ENCODE measurements around the gene DNAAF2. TPM values are rescaled to one million over a fixed set of nuclear protein-coding genes. Genes with fewer than 3 reads are reported as not detected.

DNAAF2 gene
- total RNA-seq, 1 experiment from 2014 or later = 11.5 TPM

GRCh38 chr14:49593016-49593415 lies 42.0 kb downstream of the DNAAF2 start:
- BruUV-seq (replicated peaks) = no TSS peak

DNA sequence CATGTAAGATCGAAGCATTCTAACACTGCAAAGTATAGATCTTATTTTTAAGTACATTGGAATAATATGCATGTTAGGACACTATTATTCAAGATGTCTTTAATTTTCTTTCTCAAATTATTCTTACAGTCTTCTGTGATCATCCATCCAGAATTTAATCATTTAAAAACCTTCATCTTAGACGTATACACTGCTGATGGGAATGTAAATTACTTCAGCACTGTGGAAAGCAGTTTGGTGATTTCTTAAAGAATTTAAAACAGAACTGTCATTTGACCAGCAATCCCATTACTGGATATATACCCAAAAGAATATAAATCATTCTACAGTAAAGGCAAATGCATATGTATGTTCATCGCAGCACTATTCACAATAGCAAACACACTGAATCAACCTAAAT lies 45.7 kb downstream of the DNAAF2 start:
- no peak for TF ChIP-seq CTCF (IDR thresholded peaks at IDR 0.05; ENCODE audit: insufficient read depth in 1 of 2, low read depth in 1 of 2, low read length in 1 of 2, severe bottlenecking in 1 of 2, unreplicated experiment in 1 of 2)
- intact Hi-C loops (cut with micrococcal nuclease; ENCODE audit: unreplicated experiment) = no loop called here
- CTCF ChIA-PET = no interaction called here

More at GRCh38 chr14:49593016-49593415, 42.0 kb downstream of the DNAAF2 start:
- no peaks in the 10 kb centered on the region for H3K36me3 ChIP-seq (ENCODE audit: control insufficient read depth, insufficient read depth, low read length)
- DNase-seq = no peak
- H3K4me1 ChIP-seq = peaks cover 24% of the 10 kb centered on the region
- Mint-ChIP-seq H3K9me3 (ENCODE audit: unreplicated experiment) (no peaks in the 10 kb centered on the region), H3K4me1 (ENCODE audit: low read depth, unreplicated experiment) (peaks cover 14% of the 10 kb centered on the region), H3K27ac (ENCODE audit: unreplicated experiment) (no peak overlapping the region), H3K27me3 (ENCODE audit: insufficient read depth, unreplicated experiment) (no peaks in the 10 kb centered on the region), H3K4me3 (ENCODE audit: unreplicated experiment) (no peak overlapping the region), H3K36me3 (ENCODE audit: insufficient read depth, unreplicated experiment) (peaks cover 6% of the 10 kb centered on the region)
- H3K4me3 ChIP-seq (ENCODE audit: low read depth, low read length) = no peak overlapping the region
- intact Hi-C loops (cut with micrococcal nuclease; ENCODE audit: unreplicated experiment) = no loop called here
- CTCF ChIA-PET = no interaction called here
- H3K9me3 ChIP-seq = no peaks in the 10 kb centered on the region
- TF ChIP-seq CTCF (IDR thresholded peaks at IDR 0.05; ENCODE audit: insufficient read depth in 1 of 2, low read depth in 1 of 2, low read length in 1 of 2, severe bottlenecking in 1 of 2, unreplicated experiment in 1 of 2) = no peak
- H3K27me3 ChIP-seq (replicated peaks; ENCODE audit: control insufficient read depth, insufficient read depth, low read length) = no peaks in the 10 kb centered on the region
- POLR2A ChIA-PET = no interaction called here

DNA sequence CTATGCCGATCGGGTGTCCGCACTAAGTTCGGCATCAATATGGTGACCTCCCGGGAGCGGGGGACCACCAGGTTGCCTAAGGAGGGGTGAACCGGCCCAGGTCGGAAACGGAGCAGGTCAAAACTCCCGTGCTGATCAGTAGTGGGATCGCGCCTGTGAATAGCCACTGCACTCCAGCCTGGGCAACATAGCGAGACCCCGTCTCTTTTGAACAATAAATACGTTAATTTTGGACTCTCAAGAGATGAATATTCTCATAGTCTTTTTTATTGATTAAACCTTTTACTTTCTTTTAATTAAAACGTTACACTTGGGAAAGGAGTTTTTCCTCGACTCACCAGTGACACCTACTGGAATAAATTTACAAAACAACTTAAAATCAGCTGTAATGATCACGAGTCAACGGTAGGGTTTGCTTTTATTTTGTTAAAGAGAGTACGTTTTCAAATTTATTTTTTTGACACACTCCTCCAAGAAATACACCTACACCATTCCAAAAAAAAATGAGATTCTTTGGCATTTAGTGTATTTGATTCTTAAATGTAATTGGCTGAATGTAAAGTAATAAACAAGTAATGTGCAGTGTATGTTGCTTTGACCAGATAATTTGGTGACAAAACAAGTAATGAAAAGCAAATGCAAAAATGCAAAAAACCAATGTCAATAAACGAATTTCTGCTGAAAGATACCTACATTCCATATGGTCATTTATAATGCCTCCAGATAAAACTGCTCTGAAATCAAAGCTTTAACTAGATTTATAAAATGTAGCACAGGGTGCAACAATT lies 48.2 kb downstream of the DNAAF2 start:
- Mint-ChIP-seq H3K4me1 (ENCODE audit: low read depth, unreplicated experiment) (peaks cover 12% of the 10 kb centered on the region), H3K9me3 (ENCODE audit: unreplicated experiment) (no peaks in the 10 kb centered on the region), H3K27ac (ENCODE audit: unreplicated experiment) (peak overlapping the region; percentile 97), H3K27me3 (ENCODE audit: insufficient read depth, unreplicated experiment) (no peaks in the 10 kb centered on the region), H3K36me3 (ENCODE audit: insufficient read depth, unreplicated experiment) (peaks cover 55% of the 10 kb centered on the region), H3K4me3 (ENCODE audit: unreplicated experiment) (peak overlapping the region; percentile 98)
- Histone ChIP-seq H3K9me3 (no peaks in the 10 kb centered on the region), H3K4me3 (ENCODE audit: low read depth, low read length) (peak overlapping the region; percentile 97), H3K27me3 (replicated peaks; ENCODE audit: control insufficient read depth, insufficient read depth, low read length) (no peaks in the 10 kb centered on the region), H3K36me3 (ENCODE audit: control insufficient read depth, insufficient read depth, low read length) (no peaks in the 10 kb centered on the region; the same call in 1 of the 2 replicates), H3K4me1 (peaks cover 10% of the 10 kb centered on the region)
- peak; percentile 67 to 92 for TF ChIP-seq CTCF (IDR thresholded peaks at IDR 0.05; ENCODE audit: insufficient read depth in 1 of 2, low read depth in 1 of 2, low read length in 1 of 2, severe bottlenecking in 1 of 2, unreplicated experiment in 1 of 2)
- DNase-seq = peak; percentile 59 to 68
- CTCF ChIA-PET = interaction anchor here (0.7 to 1.7 kb wide), 4 partner anchors 12 to 125 kb away, joined by 5 to 9 read pairs (median 6); partner anchors contain the start of genes LRR1, MGAT2 and RPL36AL
- intact Hi-C loops (cut with micrococcal nuclease; ENCODE audit: unreplicated experiment) = loop anchor here (1.0 kb wide), 2 partner anchors 11 to 82 kb away; partner anchors contain the start of gene LRR1
- POLR2A ChIA-PET = interaction anchor here (0.5 to 1.6 kb wide), 12 partner anchors 8 to 181 kb away, joined by 3 to 15 read pairs (median 4); partner anchors contain the start of genes KLHDC2, LRR1, MGAT2 and POLE2
- no TSS peak for BruUV-seq (replicated peaks)

More for the DNA sequence above, 45.7 kb downstream of the DNAAF2 start:
- H3K4me1 Mint-ChIP-seq (ENCODE audit: low read depth, unreplicated experiment) = peaks cover 2% of the 10 kb centered on the region
- Histone ChIP-seq H3K4me1 (peaks cover 4% of the 10 kb centered on the region), H3K9me3 (no peaks in the 10 kb centered on the region), H3K27me3 (replicated peaks; ENCODE audit: control insufficient read depth, insufficient read depth, low read length) (no peaks in the 10 kb centered on the region), H3K4me3 (ENCODE audit: low read depth, low read length) (no peak overlapping the region), H3K36me3 (ENCODE audit: control insufficient read depth, insufficient read depth, low read length) (no peaks in the 10 kb centered on the region)
- no peaks in the 10 kb centered on the region for H3K27me3 Mint-ChIP-seq (ENCODE audit: insufficient read depth, unreplicated experiment)
- POLR2A ChIA-PET = no interaction called here
- no peaks in the 10 kb centered on the region for H3K9me3 Mint-ChIP-seq (ENCODE audit: unreplicated experiment)
- DNase-seq = no peak
- H3K27ac Mint-ChIP-seq (ENCODE audit: unreplicated experiment) = no peak overlapping the region
- H3K36me3 Mint-ChIP-seq (ENCODE audit: insufficient read depth, unreplicated experiment) = peaks cover 30% of the 10 kb centered on the region
- H3K4me3 Mint-ChIP-seq (ENCODE audit: unreplicated experiment) = no peak overlapping the region
- no TSS peak for BruUV-seq (replicated peaks)
